ENCODE results near the gene DSP. TPM values are rescaled to one million over a fixed set of nuclear protein-coding genes. Genes with fewer than 3 reads are reported as not detected.

DSP gene
- total RNA-seq, 2 experiments from 2014 or later: 0.09 to 0.12 TPM

DNA sequence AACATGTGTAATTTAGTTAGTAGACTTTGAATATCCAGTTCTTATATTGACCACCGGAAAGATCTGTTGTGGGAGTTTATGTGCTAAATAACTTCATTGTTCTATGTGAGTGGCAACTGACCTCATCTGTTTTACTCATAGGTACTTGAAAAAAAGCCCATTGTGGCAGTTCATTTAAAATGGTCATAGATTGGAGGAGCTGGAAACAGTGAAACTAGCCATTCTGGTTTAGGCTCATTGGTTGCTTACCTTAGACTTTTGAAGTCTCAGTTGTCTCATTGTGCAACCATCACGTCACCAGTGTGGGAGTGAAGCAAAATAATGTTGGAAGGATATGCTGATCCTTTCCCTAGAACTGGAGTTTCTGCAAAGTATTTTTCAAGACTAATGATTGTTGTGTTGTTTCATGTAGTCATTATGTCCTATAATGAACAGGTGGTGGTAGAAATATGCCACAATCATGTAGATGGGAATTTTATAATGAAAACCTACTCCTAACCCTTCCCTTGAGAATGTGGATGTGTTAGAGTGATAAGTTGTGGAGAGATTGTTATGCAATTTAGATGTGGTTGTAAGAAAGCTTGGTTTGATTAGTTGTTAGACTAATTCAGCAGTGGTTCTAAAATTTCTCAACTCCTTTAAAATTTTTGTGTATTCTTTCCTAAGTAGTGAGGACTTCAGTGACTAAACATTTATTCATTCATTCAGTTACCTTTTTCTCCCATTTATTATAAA lies 18.3 kb downstream of the DSP start:
- no peak for ATAC-seq
- no peaks in the 10 kb centered on the region for H3K4me1 Mint-ChIP-seq
- H3K9me3 Mint-ChIP-seq (ENCODE audit: low read depth): no peaks in the 10 kb centered on the region
- CTCF ChIA-PET: no interaction called here
- H3K27me3 Mint-ChIP-seq: peaks cover 69% of the 10 kb centered on the region
- H3K4me3 Mint-ChIP-seq: no peak overlapping the region
- no peak overlapping the region for H3K27ac Mint-ChIP-seq
- H3K36me3 Mint-ChIP-seq: no peaks in the 10 kb centered on the region
- DNase-seq: no peak

GRCh38 chr6:7561153-7561964 lies 19.9 kb downstream of the DSP start:
- CTCF ChIA-PET: no interaction called here
- no peak for DNase-seq
- H3K27me3 Mint-ChIP-seq: peaks cover 54% of the 10 kb centered on the region
- H3K4me3 Mint-ChIP-seq: no peak overlapping the region
- no peaks in the 10 kb centered on the region for H3K4me1 Mint-ChIP-seq
- H3K27ac Mint-ChIP-seq: no peak overlapping the region
- ATAC-seq: no peak
- no peaks in the 10 kb centered on the region for H3K9me3 Mint-ChIP-seq (ENCODE audit: low read depth)
- no peaks in the 10 kb centered on the region for H3K36me3 Mint-ChIP-seq

GRCh38 chr6:7562769-7563168 lies 21.3 kb downstream of the DSP start:
- Mint-ChIP-seq H3K36me3 (no peaks in the 10 kb centered on the region), H3K9me3 (ENCODE audit: low read depth) (no peaks in the 10 kb centered on the region), H3K4me3 (no peak overlapping the region), H3K4me1 (no peaks in the 10 kb centered on the region), H3K27me3 (peaks cover 54% of the 10 kb centered on the region), H3K27ac (no peak overlapping the region)
- ATAC-seq (no peak), DNase-seq (no peak)
- CTCF ChIA-PET: interaction anchor here (0.8 kb wide), 1 partner anchor 287 kb away, joined by 3 read pairs; no protein-coding TSS in a partner anchor

- H3K9me3 Mint-ChIP-seq (ENCODE audit: low read depth): no peaks in the 10 kb centered on the region
- no peak for ATAC-seq
Observed at GRCh38 chr6:7566107-7566506, 24.6 kb downstream of the DSP start.

GRCh38 chr6:7566617-7567173 lies 25.2 kb downstream of the DSP start:
- H3K9me3 Mint-ChIP-seq (ENCODE audit: low read depth): no peaks in the 10 kb centered on the region
- H3K27me3 Mint-ChIP-seq: peaks cover 54% of the 10 kb centered on the region
- no peak for DNase-seq
- no peak for ATAC-seq
- no peaks in the 10 kb centered on the region for H3K4me1 Mint-ChIP-seq
- H3K36me3 Mint-ChIP-seq: no peaks in the 10 kb centered on the region
- no peak overlapping the region for H3K4me3 Mint-ChIP-seq
- H3K27ac Mint-ChIP-seq: no peak overlapping the region
- CTCF ChIA-PET: no interaction called here

More at GRCh38 chr6:7566107-7566506, 24.6 kb downstream of the DSP start:
- no peak overlapping the region for H3K27ac Mint-ChIP-seq
- H3K4me1 Mint-ChIP-seq: no peaks in the 10 kb centered on the region
- DNase-seq: no peak
- CTCF ChIA-PET: no interaction called here
- H3K4me3 Mint-ChIP-seq: no peak overlapping the region
- no peaks in the 10 kb centered on the region for H3K36me3 Mint-ChIP-seq
- H3K27me3 Mint-ChIP-seq: peaks cover 60% of the 10 kb centered on the region

DNA sequence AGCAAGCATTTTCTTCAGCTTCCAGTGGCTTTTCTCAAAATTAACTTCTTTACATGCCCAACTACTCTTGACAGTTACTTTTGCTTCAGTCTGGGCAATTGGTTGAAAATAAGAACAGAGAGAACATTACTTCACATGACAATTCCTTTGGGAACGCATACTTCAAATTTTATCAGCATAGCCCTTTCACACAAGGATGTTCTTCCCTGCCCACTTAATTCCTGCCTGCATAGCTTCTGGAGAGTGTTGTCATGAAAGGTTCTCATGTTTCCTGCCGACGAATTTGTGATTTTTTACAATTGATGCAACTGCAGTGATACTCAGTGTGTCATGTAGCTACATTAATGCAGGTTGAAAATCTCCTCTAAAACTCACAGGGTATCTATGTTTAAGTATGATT lies 26.6 kb downstream of the DSP start:
- DNase-seq (no peak), ATAC-seq (no peak)
- H3K9me3 Mint-ChIP-seq (ENCODE audit: low read depth): no peaks in the 10 kb centered on the region
- H3K4me3 Mint-ChIP-seq: no peak overlapping the region
- no peak overlapping the region for H3K27ac Mint-ChIP-seq
- no peaks in the 10 kb centered on the region for H3K36me3 Mint-ChIP-seq
- CTCF ChIA-PET: no interaction called here
- H3K4me1 Mint-ChIP-seq: no peaks in the 10 kb centered on the region
- H3K27me3 Mint-ChIP-seq: peaks cover 52% of the 10 kb centered on the region

DNA sequence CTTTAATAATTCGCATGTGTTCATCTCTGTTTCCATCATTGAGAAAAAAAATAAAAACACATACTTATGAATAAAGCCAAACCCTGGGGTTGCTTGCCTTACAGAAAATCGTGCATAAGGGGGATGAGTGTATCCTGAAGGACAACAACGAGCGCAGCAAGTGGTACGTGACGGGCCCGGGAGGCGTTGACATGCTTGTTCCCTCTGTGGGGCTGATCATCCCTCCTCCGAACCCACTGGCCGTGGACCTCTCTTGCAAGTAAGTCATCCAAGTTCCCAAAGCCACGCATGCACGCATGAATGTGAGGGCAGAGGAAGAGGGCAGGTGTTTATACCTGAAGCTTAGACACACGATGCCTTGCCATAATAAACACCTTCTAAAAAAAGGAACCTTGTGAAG lies 27.6 kb downstream of the DSP start:
- CTCF ChIA-PET: no interaction called here
- peaks cover 49% of the 10 kb centered on the region for H3K27me3 Mint-ChIP-seq
- no peaks in the 10 kb centered on the region for H3K36me3 Mint-ChIP-seq

GRCh38 chr6:7572213-7572943 lies 30.9 kb downstream of the DSP start:
- peaks cover 64% of the 10 kb centered on the region for H3K27me3 Mint-ChIP-seq
- no peak overlapping the region for H3K4me3 Mint-ChIP-seq
- no peaks in the 10 kb centered on the region for H3K9me3 Mint-ChIP-seq (ENCODE audit: low read depth)
- no peak overlapping the region for H3K27ac Mint-ChIP-seq
- no peaks in the 10 kb centered on the region for H3K36me3 Mint-ChIP-seq
- DNase-seq: no peak
- CTCF ChIA-PET: interaction anchor here (0.6 kb wide), 1 partner anchor 454 kb away, joined by 5 read pairs; no protein-coding TSS in a partner anchor
- no peak for ATAC-seq
- H3K4me1 Mint-ChIP-seq: no peaks in the 10 kb centered on the region

More for the DNA sequence above, 27.6 kb downstream of the DSP start:
- DNase-seq (no peak), ATAC-seq (no peak)
- H3K9me3 Mint-ChIP-seq (ENCODE audit: low read depth): no peaks in the 10 kb centered on the region
- H3K4me1 Mint-ChIP-seq: no peaks in the 10 kb centered on the region
- no peak overlapping the region for H3K27ac Mint-ChIP-seq
- no peak overlapping the region for H3K4me3 Mint-ChIP-seq

- Mint-ChIP-seq H3K36me3 (no peaks in the 10 kb centered on the region), H3K4me1 (no peaks in the 10 kb centered on the region), H3K9me3 (ENCODE audit: low read depth) (no peaks in the 10 kb centered on the region), H3K27ac (no peak overlapping the region), H3K4me3 (no peak overlapping the region), H3K27me3 (peaks cover 56% of the 10 kb centered on the region)
- CTCF ChIA-PET: no interaction called here
- DNase-seq (no peak), ATAC-seq (no peak)
Observed at GRCh38 chr6:7574500-7574899, 33.0 kb downstream of the DSP start.

DNA sequence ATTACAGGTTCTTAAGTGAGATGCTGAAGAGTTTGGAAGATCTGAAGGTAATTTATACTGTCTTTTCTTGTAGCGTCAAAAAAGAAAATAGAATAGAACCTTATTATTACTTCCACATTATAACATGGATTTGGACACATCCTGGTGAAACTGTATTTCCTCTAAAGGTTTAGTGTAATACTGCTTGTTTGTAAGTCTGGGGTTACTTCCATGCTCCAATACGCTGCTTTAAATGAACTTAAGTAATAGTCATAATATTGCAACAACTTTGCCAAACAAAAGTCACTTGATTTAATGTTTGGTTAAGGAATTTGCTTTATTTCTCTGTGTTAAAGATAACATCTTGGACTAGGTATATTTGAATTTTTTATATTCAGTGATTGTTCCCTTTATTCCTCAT lies 37.0 kb downstream of the DSP start:
- ATAC-seq: no peak
- H3K27ac Mint-ChIP-seq: no peak overlapping the region
- no peak for DNase-seq
- H3K9me3 Mint-ChIP-seq (ENCODE audit: low read depth): no peaks in the 10 kb centered on the region
- no peak overlapping the region for H3K4me3 Mint-ChIP-seq
- H3K4me1 Mint-ChIP-seq: no peaks in the 10 kb centered on the region
- no peaks in the 10 kb centered on the region for H3K36me3 Mint-ChIP-seq
- H3K27me3 Mint-ChIP-seq: peaks cover 39% of the 10 kb centered on the region
- CTCF ChIA-PET: interaction anchor here (2.6 kb wide), 1 partner anchor 11 kb away, joined by 8 read pairs; the partner anchor contains the start of gene SNRNP48

DNA sequence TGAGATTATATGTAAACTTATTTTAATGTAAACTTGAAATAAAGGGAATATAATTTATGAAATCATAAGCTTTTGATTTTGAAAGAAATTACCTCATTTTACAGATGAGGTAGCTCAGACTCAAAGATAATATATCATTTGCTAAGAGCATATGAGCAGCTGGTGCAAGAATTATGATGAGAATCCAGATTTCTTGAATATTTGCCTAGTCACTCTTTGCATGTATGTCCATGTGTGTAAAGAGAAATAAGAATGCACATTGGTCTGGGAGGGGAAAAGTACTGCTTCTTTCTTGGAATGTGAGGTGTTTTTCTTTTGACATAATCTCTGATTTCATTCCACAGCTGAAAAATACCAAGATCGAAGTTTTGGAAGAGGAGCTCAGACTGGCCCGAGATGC lies 37.5 kb downstream of the DSP start:
- CTCF ChIA-PET: interaction anchor here (2.6 kb wide), 1 partner anchor 11 kb away, joined by 8 read pairs; the partner anchor contains the start of gene SNRNP48
- H3K4me3 Mint-ChIP-seq: no peak overlapping the region
- peaks cover 37% of the 10 kb centered on the region for H3K27me3 Mint-ChIP-seq
- no peaks in the 10 kb centered on the region for H3K4me1 Mint-ChIP-seq
- no peaks in the 10 kb centered on the region for H3K9me3 Mint-ChIP-seq (ENCODE audit: low read depth)
- H3K27ac Mint-ChIP-seq: no peak overlapping the region
- ATAC-seq: no peak
- H3K36me3 Mint-ChIP-seq: no peaks in the 10 kb centered on the region
- no peak for DNase-seq

GRCh38 chr6:7579851-7580250 lies 38.4 kb downstream of the DSP start:
- Mint-ChIP-seq H3K9me3 (ENCODE audit: low read depth) (no peaks in the 10 kb centered on the region), H3K27ac (no peak overlapping the region), H3K27me3 (peaks cover 29% of the 10 kb centered on the region), H3K4me3 (no peak overlapping the region), H3K36me3 (no peaks in the 10 kb centered on the region), H3K4me1 (no peaks in the 10 kb centered on the region)
- no peak for ATAC-seq
- DNase-seq: no peak
- CTCF ChIA-PET: interaction anchor here (2.6 kb wide), 1 partner anchor 10 kb away, joined by 8 read pairs; the partner anchor contains the start of gene SNRNP48

- Mint-ChIP-seq H3K9me3 (ENCODE audit: low read depth) (no peaks in the 10 kb centered on the region), H3K4me3 (no peak overlapping the region), H3K36me3 (no peaks in the 10 kb centered on the region), H3K27me3 (peaks cover 23% of the 10 kb centered on the region), H3K4me1 (no peaks in the 10 kb centered on the region), H3K27ac (no peak overlapping the region)
- no peak for DNase-seq
- CTCF ChIA-PET: interaction anchor here (2.6 kb wide), 1 partner anchor 9 kb away, joined by 8 read pairs; the partner anchor contains the start of gene SNRNP48
- no peak for ATAC-seq
Observed at GRCh38 chr6:7580537-7580926, 39.1 kb downstream of the DSP start.

All from activated CD8-positive, alpha-beta memory T cell treated with anti-CD3 and anti-CD28 coated beads, Interleukin-2, amount 10 ng/mL, durations not matched to agents 7 days and 5 days (primary cell).